MCF 10A (cell line): ENCODE data around the gene RTN4RL2. TPM values are rescaled to one million over a fixed set of nuclear protein-coding genes. Genes with fewer than 3 reads are reported as not detected.
"Not testable (repeated sequence)": the region's sequence is repeated elsewhere in the genome, so short reads cannot be mapped to it uniquely, and the experiment has no call there.

Experiments
- BruUV-seq: library from RNA; stranded (reverse); fragments of 400-500 nt; replicated peaks from 2 replicates; lab custom pipeline; 2021; lab: Mats Ljungman, UMichigan
- CTCF ChIA-PET: fragments of 300-600 bp; sonication (Branson Sonifier 250); formaldehyde crosslinking; extraction: SDS; loops from one replicate; lab custom pipeline; 2021; ENCODE audit warnings: antibody characterized with exemption, inconsistent platforms; lab: Yijun Ruan, JAX
- POLR2A ChIA-PET: fragments of 300-600, 350-650 bp; sonication (Branson Sonifier 250); formaldehyde crosslinking; extraction: SDS; loops from one replicate; lab custom pipeline; 2020; ENCODE audit warnings: antibody characterized with exemption, inconsistent platforms; lab: Yijun Ruan, JAX
- DNase-seq: peaks from one replicate; pipeline ENCODE4 v3.0.0-alpha.2; 2018; ENCODE audit not compliant: unreplicated experiment
- H3K27ac Mint-ChIP-seq: one replicate; pipeline ENCODE4 v1.8.0; 2022; ENCODE audit warnings: mild to moderate bottlenecking, low read depth, mixed read lengths; ENCODE audit not compliant: unreplicated experiment
- H3K27me3 Mint-ChIP-seq: one replicate; pipeline ENCODE4 v1.8.0; 2022; ENCODE audit warnings: mixed read lengths; ENCODE audit not compliant: insufficient read depth, unreplicated experiment
- H3K36me3 Mint-ChIP-seq: one replicate; pipeline ENCODE4 v1.8.0; 2022; ENCODE audit warnings: mild to moderate bottlenecking, moderate library complexity, mixed read lengths; ENCODE audit not compliant: insufficient read depth, unreplicated experiment
- H3K4me1 Mint-ChIP-seq: one replicate; pipeline ENCODE4 v1.8.0; 2022; ENCODE audit warnings: mixed read lengths; ENCODE audit not compliant: insufficient read depth, unreplicated experiment
- H3K4me3 Mint-ChIP-seq: one replicate; pipeline ENCODE4 v1.8.0; 2022; ENCODE audit warnings: mild to moderate bottlenecking, moderate library complexity, mixed read lengths; ENCODE audit not compliant: unreplicated experiment
- H3K9me3 Mint-ChIP-seq: one replicate; pipeline ENCODE4 v1.8.0; 2022; ENCODE audit warnings: mixed read lengths; ENCODE audit not compliant: unreplicated experiment
- intact Hi-C: fragments of 100-400 bp; cut with micrococcal nuclease; formaldehyde crosslinking; loops from 2 replicates; pipeline ENCODE4 v1.14.1; 2022
- total RNA-seq: library from RNA; stranded (reverse); gene quantifications from 2 replicates; pipeline ENCODE4 v1.2.3, GENCODE V29; 2022
- TF ChIP-seq, protein P1 (sequence below): fragments of 200-600 bp; IDR thresholded peaks from one replicate; pipeline ENCODE4 v1.8.0; 2022; ENCODE audit warnings: antibody characterized with exemption, mild to moderate bottlenecking; ENCODE audit not compliant: unreplicated experiment

The RTN4RL2 gene
- total RNA-seq, 1 experiment from 2014 or later: 2.0 TPM

DNA sequence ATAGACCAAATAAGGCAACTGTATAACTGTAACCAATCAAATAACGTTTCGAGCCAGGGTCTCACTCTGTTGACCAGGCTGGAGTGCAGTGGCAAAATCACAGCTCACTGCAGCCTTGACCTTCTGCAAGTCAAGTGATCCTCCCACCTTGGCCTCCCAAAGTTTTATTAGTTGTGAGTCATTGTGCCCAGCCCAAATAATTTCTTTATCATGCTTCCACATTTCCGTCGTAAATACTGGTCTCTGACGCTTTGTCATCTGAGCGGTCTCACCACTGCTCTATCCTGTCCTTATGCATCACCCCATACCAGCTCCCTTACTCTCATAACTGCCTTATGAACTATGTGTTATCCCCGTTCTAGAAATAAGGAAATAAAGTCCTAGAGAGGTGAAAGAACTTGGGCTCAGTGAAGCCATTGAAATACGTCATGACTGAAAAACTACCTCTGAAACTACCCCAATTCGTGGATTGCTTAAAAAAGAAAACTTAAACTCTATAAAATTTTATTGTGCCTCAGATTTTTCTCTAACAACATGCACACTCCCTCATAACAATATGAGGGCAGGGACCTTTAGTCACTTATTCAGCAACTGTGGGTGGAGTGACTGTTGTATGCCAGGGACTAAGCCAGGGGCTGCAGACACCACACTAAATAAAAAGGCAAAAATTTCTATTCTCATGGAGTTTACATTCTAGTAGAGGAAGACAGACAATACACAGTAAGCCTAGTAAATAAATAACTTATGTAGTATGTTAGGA, 15.8 kb upstream of the RTN4RL2 start:
- TF ChIP-seq, protein P1, sequence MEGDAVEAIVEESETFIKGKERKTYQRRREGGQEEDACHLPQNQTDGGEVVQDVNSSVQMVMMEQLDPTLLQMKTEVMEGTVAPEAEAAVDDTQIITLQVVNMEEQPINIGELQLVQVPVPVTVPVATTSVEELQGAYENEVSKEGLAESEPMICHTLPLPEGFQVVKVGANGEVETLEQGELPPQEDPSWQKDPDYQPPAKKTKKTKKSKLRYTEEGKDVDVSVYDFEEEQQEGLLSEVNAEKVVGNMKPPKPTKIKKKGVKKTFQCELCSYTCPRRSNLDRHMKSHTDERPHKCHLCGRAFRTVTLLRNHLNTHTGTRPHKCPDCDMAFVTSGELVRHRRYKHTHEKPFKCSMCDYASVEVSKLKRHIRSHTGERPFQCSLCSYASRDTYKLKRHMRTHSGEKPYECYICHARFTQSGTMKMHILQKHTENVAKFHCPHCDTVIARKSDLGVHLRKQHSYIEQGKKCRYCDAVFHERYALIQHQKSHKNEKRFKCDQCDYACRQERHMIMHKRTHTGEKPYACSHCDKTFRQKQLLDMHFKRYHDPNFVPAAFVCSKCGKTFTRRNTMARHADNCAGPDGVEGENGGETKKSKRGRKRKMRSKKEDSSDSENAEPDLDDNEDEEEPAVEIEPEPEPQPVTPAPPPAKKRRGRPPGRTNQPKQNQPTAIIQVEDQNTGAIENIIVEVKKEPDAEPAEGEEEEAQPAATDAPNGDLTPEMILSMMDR: no peak
- BruUV-seq: no TSS peak
- Mint-ChIP-seq H3K9me3 (no peaks in the 10 kb centered on the region), H3K36me3 (no peaks in the 10 kb centered on the region), H3K27ac (no peak overlapping the region), H3K27me3 (peaks cover 10% of the 10 kb centered on the region), H3K4me3 (no peak overlapping the region), H3K4me1 (no peaks in the 10 kb centered on the region)
- intact Hi-C loops: no loop called here
- CTCF ChIA-PET: interaction anchor here (1.1 to 4.7 kb wide), 5 partner anchors 13 to 199 kb away, joined by 3 to 58 read pairs (median 8); no protein-coding TSS in a partner anchor
- no peak for DNase-seq
- POLR2A ChIA-PET: no interaction called here

DNA sequence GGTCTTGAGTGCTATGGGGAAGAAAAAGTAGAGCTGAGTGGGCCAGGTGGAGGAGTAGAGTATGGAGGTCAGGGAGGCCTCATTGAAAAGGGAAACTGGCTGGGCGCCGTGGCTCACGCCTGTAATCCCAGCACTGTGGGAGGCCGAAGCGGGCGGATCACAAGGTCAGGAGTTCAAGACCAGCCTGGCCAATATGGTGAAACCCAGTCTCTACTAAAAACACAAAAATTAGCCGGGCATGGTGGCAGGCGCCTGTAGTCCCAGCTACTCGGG, 15.3 kb upstream of the RTN4RL2 start:
- H3K27ac Mint-ChIP-seq, H3K4me1 Mint-ChIP-seq, POLR2A ChIA-PET, H3K36me3 Mint-ChIP-seq, H3K9me3 Mint-ChIP-seq, BruUV-seq, DNase-seq, intact Hi-C loops, H3K4me3 Mint-ChIP-seq: not testable (repeated sequence)
- CTCF ChIA-PET: interaction anchor here (1.5 kb wide), 1 partner anchor 10 kb away, joined by 5 read pairs; no protein-coding TSS in a partner anchor
- peaks cover 10% of the 10 kb centered on the region for H3K27me3 Mint-ChIP-seq

DNA sequence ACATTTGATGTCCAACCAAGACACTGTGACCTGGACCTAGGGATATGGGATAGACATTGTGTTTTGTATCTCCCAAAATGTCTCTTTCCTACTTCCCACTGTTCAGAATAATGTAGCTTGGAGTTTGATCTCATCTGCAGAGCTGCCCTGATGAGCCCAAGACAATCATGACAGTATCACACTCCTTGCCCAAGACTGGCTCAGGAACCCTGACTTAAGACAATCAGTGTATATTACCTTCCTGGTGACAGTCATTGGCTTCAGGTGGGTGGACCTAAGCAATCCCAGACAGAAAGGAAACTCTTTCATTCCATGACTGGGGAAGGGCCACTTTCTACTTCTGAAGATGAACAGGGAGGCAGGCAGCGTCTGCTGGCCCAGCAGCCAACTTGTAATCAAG, 14.3 kb upstream of the RTN4RL2 start:
- ChIA-PET CTCF (interaction anchor here (1.5 to 1.7 kb wide), 3 partner anchors 9 to 81 kb away, joined by 5 to 6 read pairs (median 5); partner anchors contain the start of gene RTN4RL2), POLR2A (no interaction called here)
- H3K27me3 Mint-ChIP-seq: peaks cover 10% of the 10 kb centered on the region
- no peaks in the 10 kb centered on the region for H3K9me3 Mint-ChIP-seq
- no peaks in the 10 kb centered on the region for H3K36me3 Mint-ChIP-seq
- H3K27ac Mint-ChIP-seq: no peak overlapping the region
- TF ChIP-seq, protein P1: no peak
- intact Hi-C loops: no loop called here
- no peak for DNase-seq
- BruUV-seq: no TSS peak
- H3K4me3 Mint-ChIP-seq: no peak overlapping the region
- H3K4me1 Mint-ChIP-seq: no peaks in the 10 kb centered on the region

DNA sequence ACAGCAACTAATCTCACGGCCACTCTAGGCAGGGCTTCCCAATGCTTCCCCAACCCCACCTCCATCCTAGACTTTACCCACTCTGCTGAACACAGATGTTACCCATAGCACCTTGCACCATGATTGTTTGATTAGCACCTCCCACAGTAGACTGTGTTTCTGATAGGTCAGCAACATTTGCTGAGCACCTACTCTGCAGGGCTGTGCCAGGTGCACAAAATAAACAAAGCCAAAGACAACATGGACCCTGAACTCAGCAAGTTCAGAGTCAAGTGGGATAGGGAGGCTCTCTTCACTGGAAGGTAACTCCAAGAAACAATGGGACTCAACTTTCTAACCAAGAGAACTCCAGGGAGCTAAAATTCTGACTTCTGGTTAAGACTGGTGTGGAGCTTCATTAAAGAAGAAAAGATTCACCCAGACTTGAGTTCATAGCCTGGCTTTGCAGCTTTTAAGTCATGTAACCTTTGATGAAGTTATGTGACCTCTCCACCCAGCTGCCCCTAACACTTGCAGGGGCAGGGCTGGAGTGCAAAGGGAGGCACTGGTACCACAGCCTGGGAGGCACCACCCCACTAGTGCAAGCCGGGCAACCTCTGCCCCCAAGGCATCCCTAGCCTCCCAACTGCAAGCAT, 6.7 kb upstream of the RTN4RL2 start:
- POLR2A ChIA-PET: no interaction called here
- CTCF ChIA-PET: interaction anchor here (0.5 to 11.2 kb wide), 13 partner anchors 8 to 1505 kb away, joined by 3 to 254 read pairs (median 4); partner anchors contain the start of gene TIMM10
- no TSS peak for BruUV-seq
- no peak for DNase-seq
- intact Hi-C loops: loop anchor here (10.0 kb wide), 1 partner anchor 351 kb away; no protein-coding TSS in a partner anchor
- Mint-ChIP-seq H3K27ac (no peak overlapping the region), H3K27me3 (peaks cover 28% of the 10 kb centered on the region), H3K4me3 (no peak overlapping the region), H3K4me1 (peaks cover 13% of the 10 kb centered on the region), H3K36me3 (no peaks in the 10 kb centered on the region), H3K9me3 (no peaks in the 10 kb centered on the region)
- TF ChIP-seq, protein P1: no peak
